Measurements from ENCODE around the gene MSGN1.

The MSGN1 gene

GRCh38 chr2:17818235-17818815, 2.1 kb downstream of the MSGN1 start:
- H3K9me2 ChIP-seq (ENCODE audit: low read depth, low read length), result no peaks in the 10 kb centered on the region
- no peak overlapping the region for H3K27ac ChIP-seq (ENCODE audit: low read depth, low read length, poor library complexity, severe bottlenecking)
- H3F3A ChIP-seq (ENCODE audit: insufficient read depth, low read length), result no peaks in the 10 kb centered on the region
- H2AFZ ChIP-seq (ENCODE audit: low read length), result no peak overlapping the region
- H3K79me2 ChIP-seq (ENCODE audit: insufficient read depth, low read length), result no peaks in the 10 kb centered on the region
- no peak overlapping the region for H3K4me2 ChIP-seq (ENCODE audit: low read length)
- no peak overlapping the region for H3K9ac ChIP-seq (ENCODE audit: low read length)
- no peaks in the 10 kb centered on the region for H3K4me1 ChIP-seq (ENCODE audit: insufficient read depth, low read length, severe bottlenecking)
- TF ChIP-seq, protein P1, sequence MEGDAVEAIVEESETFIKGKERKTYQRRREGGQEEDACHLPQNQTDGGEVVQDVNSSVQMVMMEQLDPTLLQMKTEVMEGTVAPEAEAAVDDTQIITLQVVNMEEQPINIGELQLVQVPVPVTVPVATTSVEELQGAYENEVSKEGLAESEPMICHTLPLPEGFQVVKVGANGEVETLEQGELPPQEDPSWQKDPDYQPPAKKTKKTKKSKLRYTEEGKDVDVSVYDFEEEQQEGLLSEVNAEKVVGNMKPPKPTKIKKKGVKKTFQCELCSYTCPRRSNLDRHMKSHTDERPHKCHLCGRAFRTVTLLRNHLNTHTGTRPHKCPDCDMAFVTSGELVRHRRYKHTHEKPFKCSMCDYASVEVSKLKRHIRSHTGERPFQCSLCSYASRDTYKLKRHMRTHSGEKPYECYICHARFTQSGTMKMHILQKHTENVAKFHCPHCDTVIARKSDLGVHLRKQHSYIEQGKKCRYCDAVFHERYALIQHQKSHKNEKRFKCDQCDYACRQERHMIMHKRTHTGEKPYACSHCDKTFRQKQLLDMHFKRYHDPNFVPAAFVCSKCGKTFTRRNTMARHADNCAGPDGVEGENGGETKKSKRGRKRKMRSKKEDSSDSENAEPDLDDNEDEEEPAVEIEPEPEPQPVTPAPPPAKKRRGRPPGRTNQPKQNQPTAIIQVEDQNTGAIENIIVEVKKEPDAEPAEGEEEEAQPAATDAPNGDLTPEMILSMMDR (IDR thresholded peaks at IDR 0.05; ENCODE audit: low read length), result no peak
- H3K36me3 ChIP-seq (ENCODE audit: insufficient read depth, low read length), result no peaks in the 10 kb centered on the region
- H3K9me3 ChIP-seq (ENCODE audit: low read length), result no peaks in the 10 kb centered on the region
- H3K27me3 ChIP-seq (ENCODE audit: insufficient read depth, low read length), result no peaks in the 10 kb centered on the region
- no peak overlapping the region for H3K4me3 ChIP-seq (ENCODE audit: low read depth, low read length, poor library complexity, severe bottlenecking)
- no peaks in the 10 kb centered on the region for H4K20me1 ChIP-seq (ENCODE audit: insufficient read depth, low read length)

DNA sequence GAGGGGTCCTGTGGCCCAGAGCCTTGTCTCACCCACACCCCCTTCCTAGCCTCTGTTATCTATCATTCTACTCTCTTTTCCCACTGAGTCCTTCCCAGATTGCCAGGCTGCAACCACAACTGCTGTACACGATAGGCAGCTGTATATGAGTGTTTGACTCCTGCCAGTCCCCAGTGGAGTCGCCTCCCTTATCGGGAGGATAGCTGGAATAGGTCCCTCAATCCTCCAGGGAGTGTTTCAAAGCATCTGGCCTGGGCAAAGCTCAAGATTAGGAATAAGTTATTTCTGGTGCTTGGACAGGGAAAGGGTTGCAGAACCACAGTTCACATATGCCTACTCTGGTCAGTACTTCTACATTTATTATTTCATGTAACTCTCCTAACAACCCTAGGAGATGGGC, 4.8 kb downstream of the MSGN1 start:
- Histone ChIP-seq H3K79me2 (ENCODE audit: insufficient read depth, low read length) (no peaks in the 10 kb centered on the region), H3K9me3 (ENCODE audit: low read length) (no peaks in the 10 kb centered on the region), H3K27ac (ENCODE audit: low read depth, low read length, poor library complexity, severe bottlenecking) (no peak overlapping the region), H2AFZ (ENCODE audit: low read length) (no peak overlapping the region), H3K4me1 (ENCODE audit: insufficient read depth, low read length, severe bottlenecking) (no peaks in the 10 kb centered on the region), H4K20me1 (ENCODE audit: insufficient read depth, low read length) (no peaks in the 10 kb centered on the region), H3K4me3 (ENCODE audit: low read depth, low read length, poor library complexity, severe bottlenecking) (no peak overlapping the region), H3K9ac (ENCODE audit: low read length) (no peak overlapping the region), H3K36me3 (ENCODE audit: insufficient read depth, low read length) (no peaks in the 10 kb centered on the region), H3K4me2 (ENCODE audit: low read length) (no peak overlapping the region), H3K9me2 (ENCODE audit: low read depth, low read length) (no peaks in the 10 kb centered on the region), H3F3A (ENCODE audit: insufficient read depth, low read length) (no peaks in the 10 kb centered on the region), H3K27me3 (ENCODE audit: insufficient read depth, low read length) (no peaks in the 10 kb centered on the region)
- TF ChIP-seq, protein P1 (IDR thresholded peaks at IDR 0.05; ENCODE audit: low read length), result no peak
- TF ChIP-seq EZH2 (IDR thresholded peaks at IDR 0.05; ENCODE audit: borderline replicate concordance, low read length), result no peak

DNA sequence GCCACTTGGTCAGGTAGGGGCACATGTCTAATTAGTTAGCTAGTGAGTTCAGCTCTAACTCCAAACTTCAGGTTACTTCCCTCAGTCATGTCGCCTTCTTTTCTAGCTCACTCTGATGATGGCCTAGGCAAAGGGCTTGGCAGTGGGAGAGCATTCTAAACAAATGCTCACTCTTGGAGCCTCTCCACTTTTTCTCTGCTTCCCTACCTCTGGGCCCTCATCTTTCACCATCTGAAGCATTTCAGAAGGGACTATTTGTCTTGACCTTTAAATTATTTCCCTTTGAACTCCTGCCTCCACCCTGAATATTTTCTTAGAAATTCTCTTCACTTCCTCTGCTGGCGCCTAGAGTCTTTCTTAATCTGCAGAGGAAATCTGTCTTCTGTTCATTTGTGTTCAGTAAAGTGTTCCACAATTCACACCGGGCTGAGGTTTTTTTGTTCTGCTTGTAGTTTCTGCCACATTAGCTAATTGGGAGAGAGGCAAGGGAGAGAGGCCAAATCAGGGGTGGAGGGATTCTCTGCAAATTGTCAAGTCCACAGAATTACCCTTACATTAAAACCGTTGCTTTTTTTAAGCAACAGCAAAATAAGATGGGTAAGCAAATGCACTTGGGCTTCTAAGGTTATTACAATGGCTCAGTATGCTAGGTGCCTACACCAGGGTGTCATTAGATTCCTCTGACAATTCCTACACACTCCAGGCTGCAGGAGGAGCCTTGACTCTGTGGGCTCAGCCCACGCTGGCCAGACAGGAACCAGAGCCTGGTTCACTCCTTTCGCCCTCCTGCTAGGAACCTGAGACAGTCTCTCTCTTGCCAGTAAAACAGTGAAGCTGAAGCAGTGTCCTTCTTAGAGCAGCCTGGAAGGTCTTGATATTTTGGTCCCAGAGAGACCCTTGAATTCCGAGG, 5.5 kb downstream of the MSGN1 start:
- no peaks in the 10 kb centered on the region for H3K9me2 ChIP-seq (ENCODE audit: low read depth, low read length)
- no peak overlapping the region for H3K27ac ChIP-seq (ENCODE audit: low read depth, low read length, poor library complexity, severe bottlenecking)
- no peak overlapping the region for H2AFZ ChIP-seq (ENCODE audit: low read length)
- no peak overlapping the region for H3K4me3 ChIP-seq (ENCODE audit: low read depth, low read length, poor library complexity, severe bottlenecking)
- no peak overlapping the region for H3K4me2 ChIP-seq (ENCODE audit: low read length)
- H3K27me3 ChIP-seq (ENCODE audit: insufficient read depth, low read length), result no peaks in the 10 kb centered on the region
- H3K36me3 ChIP-seq (ENCODE audit: insufficient read depth, low read length), result no peaks in the 10 kb centered on the region
- H3K4me1 ChIP-seq (ENCODE audit: insufficient read depth, low read length, severe bottlenecking), result no peaks in the 10 kb centered on the region
- H3F3A ChIP-seq (ENCODE audit: insufficient read depth, low read length), result no peaks in the 10 kb centered on the region
- no peak overlapping the region for H3K9ac ChIP-seq (ENCODE audit: low read length)
- no peaks in the 10 kb centered on the region for H3K79me2 ChIP-seq (ENCODE audit: insufficient read depth, low read length)
- no peaks in the 10 kb centered on the region for H3K9me3 ChIP-seq (ENCODE audit: low read length)
- TF ChIP-seq, protein P1 (IDR thresholded peaks at IDR 0.05; ENCODE audit: low read length), result no peak
- TF ChIP-seq EZH2 (IDR thresholded peaks at IDR 0.05; ENCODE audit: borderline replicate concordance, low read length), result no peak
- H4K20me1 ChIP-seq (ENCODE audit: insufficient read depth, low read length), result no peaks in the 10 kb centered on the region

Data from OCI-LY1 (cell line).